GM19463 (cell line): Measurements from ENCODE around the gene IFT80.
"Not testable (repeated sequence)": the region's sequence is repeated elsewhere in the genome, so short reads cannot be mapped to it uniquely, and the experiment has no call there.

ENCODE experiments used
- ATAC-seq: cut with Tn5 transposase; IDR thresholded peaks from one replicate; pipeline ENCODE4 v1.9.1; 2021; ENCODE audit warnings: mild to moderate bottlenecking, moderate library complexity; ENCODE audit not compliant: unreplicated experiment

The IFT80 gene

DNA sequence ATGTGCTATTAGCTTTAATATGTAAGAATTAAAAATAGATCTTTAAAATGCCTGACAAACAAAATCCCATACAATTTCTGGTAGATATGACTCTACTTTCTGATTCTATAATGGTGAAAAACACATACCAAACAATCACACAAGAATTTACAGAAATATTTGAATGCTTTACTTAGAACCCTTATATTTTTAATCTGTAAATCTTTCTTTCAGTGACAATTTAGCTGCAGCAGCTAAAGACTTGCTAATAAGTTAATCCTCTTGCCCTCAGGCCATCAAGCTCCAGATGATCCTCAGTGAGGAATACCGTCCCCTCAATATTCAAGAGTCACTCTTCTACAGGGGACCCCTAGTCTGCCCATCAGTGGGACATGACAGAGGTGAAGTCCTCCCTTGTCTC is 118.2 kb downstream of the IFT80 start:
- ATAC-seq, result no peak

DNA sequence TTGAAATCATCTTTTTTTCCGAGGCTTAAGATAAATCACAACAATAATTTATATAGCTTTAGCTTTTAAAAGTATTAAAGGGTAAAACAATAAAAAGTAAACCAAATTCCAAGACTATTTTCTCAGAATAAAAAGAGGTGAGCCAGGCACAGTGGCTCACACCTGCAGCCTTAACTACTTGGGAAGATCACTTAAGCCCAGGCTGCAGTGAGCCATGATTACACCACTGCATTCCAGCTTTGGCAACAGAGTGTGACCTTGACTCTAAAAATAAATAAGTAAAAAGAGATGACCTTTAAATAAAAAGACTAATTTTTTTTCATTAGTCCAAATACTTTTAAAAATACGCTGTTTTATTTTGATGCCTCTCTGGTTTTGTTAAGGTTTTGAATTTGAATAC is 119.4 kb downstream of the IFT80 start:
- no peak for ATAC-seq

DNA sequence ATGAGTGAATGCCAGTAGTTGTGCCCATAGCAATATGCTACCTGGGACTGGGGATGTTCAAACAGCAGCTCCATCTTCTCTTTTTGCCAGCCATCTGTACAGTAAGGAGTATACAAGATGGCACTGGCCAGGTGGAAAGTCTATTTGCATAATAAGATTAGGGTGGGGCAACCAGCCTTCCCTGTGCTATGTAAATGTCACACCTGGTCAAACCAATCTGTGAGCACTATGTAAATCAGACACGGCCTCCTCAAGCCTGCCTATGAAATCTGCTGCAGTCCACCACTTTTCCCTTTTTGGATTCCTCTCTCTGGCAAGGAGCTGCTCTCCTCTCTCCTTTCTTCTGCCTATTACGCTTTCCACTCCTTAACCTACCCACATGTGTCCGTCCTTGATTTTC is 120.8 kb downstream of the IFT80 start:
- ATAC-seq, result no peak

DNA sequence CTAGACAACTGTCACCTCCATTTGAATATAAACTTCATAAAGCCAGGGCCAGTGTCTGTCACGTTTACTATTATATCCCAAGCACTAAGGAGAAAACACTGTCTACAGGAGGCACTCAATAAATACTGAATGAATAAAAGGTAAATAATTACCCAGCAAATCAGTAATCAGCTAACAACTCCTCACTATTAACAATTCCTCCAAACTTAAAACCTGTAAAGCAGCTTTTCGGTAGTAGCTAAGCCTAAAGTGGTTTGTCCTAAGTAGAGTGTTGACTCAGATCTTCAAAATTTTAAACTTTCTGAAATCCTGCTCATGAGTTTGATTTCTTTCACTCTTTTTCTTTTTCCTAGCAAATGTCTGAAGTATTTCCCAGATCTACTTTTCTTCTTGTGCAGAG is 133.9 kb downstream of the IFT80 start:
- no peak for ATAC-seq

DNA sequence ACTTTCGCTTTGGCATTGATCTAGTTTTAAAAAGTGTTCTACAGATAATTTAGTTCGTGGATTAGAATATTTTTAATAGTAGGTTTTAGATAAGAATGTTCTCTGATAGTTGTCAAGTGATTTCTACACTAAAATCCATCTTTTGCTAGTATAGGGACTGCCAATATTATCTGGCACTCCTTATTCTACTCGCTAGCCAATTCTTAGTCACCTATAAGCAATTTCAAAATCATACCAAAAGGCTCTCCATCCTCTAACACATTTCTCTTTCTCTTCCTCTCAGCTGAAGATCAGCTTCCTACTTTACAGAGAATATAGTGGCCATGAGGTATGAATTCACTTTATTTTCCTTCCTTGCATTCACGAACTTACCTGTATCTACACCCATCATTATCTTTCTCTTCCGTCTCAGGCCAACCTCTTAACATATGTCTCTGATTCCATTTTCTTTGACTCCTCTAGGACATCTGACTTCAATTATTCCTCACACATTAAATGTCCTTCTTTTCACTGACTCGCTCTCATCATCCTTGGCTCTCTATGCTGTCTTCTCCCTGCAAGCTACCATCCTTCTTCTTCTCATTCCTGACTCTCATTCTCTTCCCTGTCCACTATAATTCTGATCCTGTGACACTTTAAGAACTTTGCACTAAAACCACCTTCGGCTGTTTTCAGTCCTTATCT is 138.3 kb downstream of the IFT80 start:
- ATAC-seq, result no peak

DNA sequence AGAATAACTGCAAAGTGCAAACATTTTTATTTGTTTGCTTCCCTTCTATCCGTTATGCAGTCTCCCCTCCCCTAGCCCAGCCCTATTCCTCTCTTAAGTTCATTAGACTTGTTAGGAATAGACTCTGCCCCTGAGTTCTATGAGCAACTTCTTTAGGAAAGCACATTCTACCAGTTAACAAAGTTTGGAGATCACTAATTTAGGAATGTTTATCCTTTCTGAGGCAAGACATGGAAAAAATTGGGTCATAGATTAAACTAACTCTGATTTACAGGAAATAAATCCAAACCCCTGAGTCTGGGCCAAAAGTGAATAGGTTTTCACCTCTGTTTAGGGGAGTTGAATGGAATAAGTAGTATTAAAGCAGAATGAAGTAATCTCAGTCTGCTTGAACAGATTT is 139.4 kb downstream of the IFT80 start:
- ATAC-seq, result no peak

DNA sequence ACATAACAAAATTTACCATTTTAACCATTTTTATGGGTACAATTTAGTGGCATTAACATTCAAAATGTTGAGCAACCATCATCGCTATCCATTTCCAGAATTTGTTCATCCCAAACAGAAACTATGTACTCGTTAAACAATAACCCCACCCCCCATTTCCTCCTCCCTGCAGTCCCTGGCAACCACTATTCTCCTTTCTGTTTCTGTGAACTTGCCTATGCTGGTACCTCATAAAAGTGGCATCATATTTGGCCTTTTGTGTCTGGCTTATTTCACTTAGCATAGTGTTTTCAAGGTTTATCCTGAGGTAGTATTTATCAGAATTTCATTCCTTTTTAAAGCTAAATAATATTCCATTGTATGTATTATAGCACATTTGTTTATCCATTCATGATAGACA is 141.4 kb downstream of the IFT80 start:
- ATAC-seq, result no peak

DNA sequence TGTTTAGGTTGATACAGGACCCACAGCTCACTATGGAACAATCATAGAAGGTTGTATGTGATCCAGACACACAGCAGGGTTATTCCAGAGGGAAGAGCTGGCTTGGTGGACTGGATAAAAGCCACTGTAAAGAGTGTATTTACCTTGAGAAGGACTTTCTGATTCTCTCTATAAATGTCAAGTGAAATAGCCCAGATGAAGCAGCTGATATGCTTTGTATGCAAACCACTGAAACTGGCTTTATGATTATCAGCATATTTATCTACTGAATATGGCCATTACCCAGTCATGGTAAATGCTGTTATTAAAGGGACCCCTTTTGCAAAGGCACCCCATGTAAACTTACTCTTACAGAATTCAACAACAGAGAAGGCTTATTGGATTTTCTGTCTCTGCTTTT is 145.7 kb downstream of the IFT80 start:
- ATAC-seq, result no peak

DNA sequence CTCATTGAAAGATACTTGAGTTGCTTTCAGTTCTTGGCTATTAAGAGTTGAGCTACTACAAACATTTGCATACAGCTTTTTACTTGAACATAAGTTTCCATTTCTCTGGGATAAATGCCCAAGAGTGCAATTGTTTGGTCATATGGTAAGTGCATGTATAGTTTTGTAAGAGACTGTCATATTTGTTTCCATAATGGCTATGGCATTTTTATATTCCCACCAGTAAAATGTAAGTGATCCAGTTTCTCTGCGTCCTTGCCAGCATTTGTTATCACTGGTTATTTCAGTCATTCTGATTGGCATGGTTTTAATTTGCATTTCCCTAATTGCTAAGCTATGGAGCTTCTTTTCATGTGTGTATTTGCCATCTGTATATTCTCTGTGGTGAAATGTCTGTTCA is 151.3 kb downstream of the IFT80 start:
- no peak for ATAC-seq

DNA sequence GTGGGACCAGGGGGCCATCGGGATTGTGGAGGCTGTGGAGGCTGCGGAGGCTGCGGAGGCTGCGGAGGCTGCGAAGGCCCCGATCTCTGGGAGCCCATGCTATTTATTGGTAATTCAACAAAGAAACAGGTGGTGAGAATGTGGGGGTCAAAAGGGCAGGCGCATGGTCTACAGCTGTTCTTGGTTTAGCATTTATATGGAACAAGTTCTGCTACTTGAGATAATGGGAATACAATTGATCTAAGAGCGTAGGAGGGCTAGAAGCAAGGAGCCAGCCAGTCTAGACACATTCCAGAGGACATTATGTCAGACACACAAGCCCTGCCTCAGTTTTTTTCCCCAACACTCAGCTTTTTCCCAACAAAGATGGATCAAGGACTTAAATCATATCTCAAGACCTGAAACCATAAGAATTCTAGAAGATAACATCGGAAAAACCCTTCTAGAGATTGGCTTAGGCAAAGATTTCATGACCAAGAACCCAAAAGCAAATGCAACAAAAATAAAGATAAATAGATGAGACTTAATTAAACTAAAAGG is 153.7 kb downstream of the IFT80 start:
- ATAC-seq, result no peak

DNA sequence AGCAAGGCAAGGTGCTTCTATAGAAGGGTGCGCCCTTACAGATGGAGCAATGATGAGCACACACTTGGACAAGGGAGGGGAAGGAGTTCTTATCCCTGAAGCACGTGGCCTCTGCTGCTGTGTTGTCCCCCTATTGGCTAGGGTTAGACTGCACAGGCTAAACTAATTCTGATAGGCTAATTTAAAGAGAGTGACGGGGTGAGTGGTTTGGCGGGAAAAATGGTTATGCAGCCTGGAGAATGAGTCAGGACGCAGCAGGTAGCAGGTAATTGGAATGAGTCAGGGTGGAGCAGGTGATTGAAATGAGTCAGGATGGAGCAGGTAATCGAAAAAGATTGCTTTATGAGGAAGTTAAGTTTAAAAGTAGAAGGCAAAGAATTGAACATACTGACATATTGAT is 158.3 kb downstream of the IFT80 start:
- ATAC-seq, result not testable (repeated sequence)

DNA sequence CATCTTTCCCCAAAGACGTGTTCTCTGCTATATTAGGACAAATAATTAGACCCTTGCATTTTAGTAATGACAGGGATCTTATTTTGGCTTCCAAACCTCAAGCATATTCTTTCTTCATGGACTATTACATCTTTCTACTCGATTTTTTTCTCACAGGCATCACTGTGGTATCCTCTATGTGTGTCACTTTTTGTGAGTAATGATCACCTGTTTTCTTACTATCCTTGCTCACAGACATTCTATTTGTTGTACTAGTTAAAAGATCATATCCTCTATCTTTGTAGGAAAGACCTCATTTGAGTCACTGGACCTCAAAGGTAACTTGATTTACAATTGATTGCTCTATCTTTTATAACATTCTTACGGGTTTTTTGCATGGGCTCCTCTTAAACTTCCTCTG is 167.0 kb downstream of the IFT80 start:
- no peak for ATAC-seq

DNA sequence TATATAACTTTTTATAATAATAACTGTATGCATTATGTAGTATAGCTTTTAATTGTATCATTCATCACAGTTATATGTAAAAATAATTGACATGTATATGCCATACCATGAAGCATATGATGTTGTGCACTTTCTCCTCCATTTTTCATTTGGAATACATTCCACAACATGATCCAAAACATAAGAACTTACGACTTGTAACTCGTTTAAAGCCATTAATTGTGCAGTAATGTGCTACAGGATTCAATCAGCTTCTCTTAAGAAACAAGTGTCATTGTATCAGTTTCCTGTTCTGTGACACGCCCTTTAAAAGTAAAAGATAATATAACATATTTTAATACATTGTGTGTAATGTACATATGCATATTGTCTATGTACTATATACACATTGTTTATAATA is 171.6 kb downstream of the IFT80 start:
- ATAC-seq, result no peak

DNA sequence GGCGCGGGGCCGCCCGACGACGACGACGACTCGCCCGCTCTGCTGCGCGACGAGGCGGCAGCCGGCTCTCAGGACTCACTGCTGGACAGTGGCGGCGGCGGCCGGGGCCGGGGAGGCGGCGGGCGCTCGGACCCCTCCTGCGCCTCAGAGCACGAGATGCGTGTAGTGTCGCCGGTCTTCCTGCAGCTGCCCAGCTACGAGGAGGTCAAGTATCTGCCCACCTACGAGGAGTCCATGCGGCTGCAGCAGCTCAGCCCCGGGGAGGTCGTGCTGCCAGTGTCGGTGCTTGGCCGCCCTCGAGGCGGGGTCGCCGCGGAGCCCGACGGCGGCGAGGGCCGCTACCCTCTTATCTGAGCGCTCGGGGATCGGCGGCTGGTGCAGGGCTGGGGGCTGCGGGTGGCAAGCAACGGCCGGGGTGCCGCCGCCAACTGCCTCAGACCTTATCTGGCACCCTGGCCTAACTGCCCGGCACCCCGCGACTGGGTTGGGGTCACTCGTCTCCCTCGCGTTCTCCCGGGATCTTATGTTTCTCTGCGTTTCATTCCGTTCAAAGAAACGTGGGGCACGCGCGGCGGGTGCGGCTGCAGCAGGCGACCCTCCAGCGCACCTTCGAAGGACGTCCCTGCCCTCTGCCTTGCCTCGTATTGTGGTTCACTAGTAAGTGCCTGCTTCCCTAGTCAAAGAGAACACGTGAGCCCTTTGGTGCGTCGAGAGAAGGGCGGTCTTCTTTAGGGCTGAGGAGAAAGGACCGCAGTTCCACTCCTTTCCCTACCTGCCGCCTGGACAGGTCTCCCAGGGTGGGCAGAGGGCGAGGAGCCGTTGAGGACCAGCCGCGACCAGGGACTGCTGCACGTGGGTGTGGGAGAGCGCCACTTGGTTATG is 172.8 kb downstream of the IFT80 start:
- ATAC-seq, result peak; percentile 20

DNA sequence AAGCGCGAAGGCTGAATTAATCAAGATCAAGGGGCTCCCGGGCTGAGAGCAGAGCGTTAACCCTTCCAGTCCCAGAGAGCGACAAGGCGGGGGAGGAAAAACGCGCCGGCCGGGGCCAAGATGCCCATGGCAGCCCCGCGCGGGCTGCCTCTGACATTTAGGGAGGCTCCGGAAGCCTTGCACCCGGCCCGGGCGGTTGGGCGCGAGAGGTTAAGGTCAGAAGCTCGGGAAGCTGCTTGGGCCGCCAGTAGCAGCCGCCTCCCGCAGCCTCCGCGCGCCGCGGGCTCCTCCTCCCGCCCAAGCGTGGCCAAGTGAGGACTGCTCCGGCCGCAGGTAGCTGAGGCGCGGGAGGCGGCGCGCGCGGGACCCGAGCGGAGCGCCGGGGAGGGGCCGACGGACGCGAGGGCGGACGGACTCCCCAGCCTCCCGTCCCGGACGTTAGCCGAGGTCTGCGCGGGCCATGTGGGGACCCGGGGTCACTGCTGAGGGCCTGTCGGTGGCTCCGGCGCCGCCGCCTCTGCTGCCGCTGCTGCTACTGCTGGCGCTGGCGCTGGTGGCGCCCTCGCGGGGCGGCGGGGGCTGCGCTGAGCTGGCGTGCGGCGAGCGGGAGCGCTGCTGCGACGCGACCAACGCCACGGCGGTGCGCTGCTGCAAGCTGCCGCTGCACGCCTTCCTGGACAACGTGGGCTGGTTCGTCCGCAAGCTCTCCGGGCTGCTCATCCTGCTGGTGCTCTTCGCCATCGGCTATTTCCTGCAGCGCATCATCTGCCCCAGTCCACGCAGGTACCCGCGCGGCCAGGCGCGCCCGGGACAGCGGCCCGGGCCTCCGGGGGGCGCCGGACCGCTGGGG is 173.6 kb downstream of the IFT80 start, which contains the start of gene C3orf80:
Gene C3orf80, plus strand, starts transcription at position 247 of the 850 bp plus-strand sequence. Its CDS starts 214 bp downstream, at position 461.
- peak; percentile 77 for ATAC-seq

DNA sequence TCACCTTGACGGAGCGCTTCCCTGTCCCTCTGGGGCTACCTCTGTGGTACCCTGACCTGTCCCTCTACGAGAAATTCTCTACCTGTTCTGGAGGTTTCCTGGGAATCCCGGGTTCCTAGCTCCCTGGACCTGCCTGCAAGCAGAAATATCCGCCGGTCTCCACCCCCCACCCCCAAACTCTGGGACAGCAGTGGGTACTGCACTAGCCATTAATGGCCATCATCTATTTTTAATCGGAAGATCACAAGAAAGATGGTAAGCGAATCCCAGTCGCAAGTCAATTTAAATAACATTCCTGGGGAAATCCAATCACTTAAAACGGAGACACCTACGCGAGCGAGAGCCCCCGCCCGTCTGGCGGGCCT is 174.2 kb downstream of the IFT80 start:
- no peak for ATAC-seq

DNA sequence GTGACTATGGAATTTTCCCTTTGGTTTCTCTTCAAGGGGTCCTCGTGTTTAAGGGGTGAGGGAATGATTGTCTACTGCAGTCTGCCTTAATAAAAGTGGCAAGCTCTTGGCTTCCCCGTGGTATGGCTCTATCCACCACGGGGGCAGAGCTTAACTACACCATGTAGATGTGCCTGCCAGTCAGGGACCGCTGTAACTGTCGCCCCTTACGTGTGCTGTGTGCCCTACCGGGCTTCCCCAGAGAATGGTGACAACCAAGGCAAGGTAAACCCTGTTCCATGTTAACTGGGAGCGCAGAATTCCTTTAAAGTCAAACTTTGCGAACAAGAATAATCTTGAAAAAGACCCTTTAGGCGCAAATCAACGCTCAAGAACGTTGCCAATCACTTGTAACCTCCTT is 174.8 kb downstream of the IFT80 start:
- no peak for ATAC-seq

DNA sequence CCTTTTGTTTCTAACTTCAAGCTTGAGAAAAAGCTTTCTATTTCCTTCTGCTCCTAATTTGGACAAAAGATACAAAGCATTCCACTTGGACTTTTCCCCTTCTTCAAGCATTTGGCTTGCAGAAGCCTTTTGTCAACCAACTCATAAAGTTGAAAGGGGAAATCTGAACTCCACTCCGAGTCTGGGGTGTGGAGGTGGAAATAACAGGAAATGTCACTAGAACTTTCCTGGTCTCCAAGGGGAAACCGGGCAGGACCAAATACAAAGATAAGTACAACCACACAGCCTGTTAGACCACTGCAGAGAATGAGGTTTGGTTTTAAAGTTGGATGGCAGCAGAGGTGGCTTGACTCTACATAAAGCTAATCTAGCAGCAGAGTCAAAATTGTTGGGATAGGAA is 178.0 kb downstream of the IFT80 start:
- no peak for ATAC-seq

DNA sequence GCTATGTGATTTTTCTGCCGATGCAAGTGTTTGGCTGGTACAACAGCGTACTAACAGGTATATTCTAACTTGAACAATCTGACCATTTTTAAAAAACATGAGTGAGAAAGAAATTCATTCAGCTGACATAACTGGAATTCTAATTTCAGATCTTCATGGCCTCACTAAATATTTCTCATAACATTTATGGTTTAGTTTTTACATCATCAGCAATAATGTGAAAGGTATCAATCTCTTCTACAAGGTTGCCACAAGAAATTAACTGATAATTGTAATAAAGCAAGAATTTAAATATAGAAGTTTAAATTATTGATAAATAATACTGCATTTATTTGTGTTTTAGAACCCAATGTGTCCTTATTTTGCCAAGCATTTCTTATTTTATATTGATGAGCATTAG is 179.0 kb downstream of the IFT80 start:
- ATAC-seq, result no peak

DNA sequence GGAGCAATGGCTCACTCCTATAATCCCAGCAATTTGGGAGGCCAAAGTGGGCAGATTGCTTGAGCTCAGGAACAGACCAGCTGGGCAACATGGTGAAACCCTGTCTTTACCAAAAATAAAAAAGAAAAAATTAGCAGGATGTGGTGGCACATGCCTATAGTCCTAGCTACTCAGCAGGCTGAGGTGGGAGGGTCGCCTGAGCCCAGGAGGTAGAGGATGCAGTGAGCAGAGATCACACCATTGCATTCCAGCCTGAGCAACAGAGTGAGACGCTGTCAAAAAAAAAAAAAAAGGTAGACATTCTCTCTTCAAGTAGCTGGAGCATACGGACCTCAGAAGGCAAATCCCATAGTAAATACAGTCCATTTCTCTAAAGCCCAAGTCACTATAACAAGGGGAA is 180.9 kb downstream of the IFT80 start:
- no peak for ATAC-seq

DNA sequence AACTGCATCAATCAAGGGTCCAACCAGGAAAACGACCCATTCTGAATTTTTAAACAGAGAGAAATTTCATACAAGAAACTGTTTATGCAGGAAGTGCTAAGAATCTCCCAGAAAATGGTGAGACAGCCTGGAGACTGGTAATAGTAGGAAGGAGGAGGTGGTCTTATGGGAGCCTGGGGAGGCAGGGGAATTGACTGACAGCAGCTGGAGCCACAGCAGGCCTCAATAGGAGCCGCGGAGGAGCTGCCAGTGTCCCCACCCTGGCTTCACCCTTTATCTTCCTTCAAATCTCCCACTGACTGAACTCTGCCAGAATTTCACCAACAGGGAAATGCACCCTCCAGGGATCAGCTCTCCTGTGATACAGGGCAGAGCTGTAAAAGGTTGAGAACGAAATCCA is 181.3 kb downstream of the IFT80 start:
- no peak for ATAC-seq
